H1 (cell line): Measurements from ENCODE around the gene SOX14. TPM values are rescaled to one million over a fixed set of nuclear protein-coding genes. Genes with fewer than 3 reads are reported as not detected.

ENCODE experiments used
- CTCF ChIA-PET: fragments of 300-600 bp; sonication (Branson Sonifier 250); formaldehyde crosslinking; loops from one replicate; lab custom pipeline; 2021; ENCODE audit not compliant: partially characterized antibody; lab: Charles Lee
- POLR2A ChIA-PET: fragments of 300-600 bp; sonication (Branson Sonifier 250); formaldehyde crosslinking; loops from one replicate; lab custom pipeline; 2021; ENCODE audit warnings: inconsistent platforms; ENCODE audit not compliant: partially characterized antibody; lab: Charles Lee
- DNase-seq, 2 experiments: peaks; one replicate each; pipeline versions ENCODE4 v3.0.0 to v3.0.0-alpha.2; 2010 to 2022; ENCODE audit warnings: low spot score in 2 of 2, low read depth in 1 of 2, mixed read lengths in 1 of 2
- FAIRE-seq: peaks from 2 replicates; lab custom pipeline; 2011; peaks lifted over from hg19 to GRCh38; lab: Jason Lieb, UNC
- H2AFZ ChIP-seq: 2 replicates; pipeline ENCODE4 v1.8.1; 2012; ENCODE audit warnings: low read length, inconsistent platforms
- H2AK5ac ChIP-seq: 2 replicates; pipeline ENCODE4 v1.6.1; 2013; ENCODE audit warnings: low read depth, low read length
- H2BK120ac ChIP-seq: replicated peaks from 2 replicates; pipeline ENCODE3; 2013; ENCODE audit warnings: low read depth, low read length, inconsistent platforms
- H2BK12ac ChIP-seq: 2 replicates; pipeline ENCODE4 v1.6.1; 2013; ENCODE audit warnings: low read depth, low read length
- H2BK15ac ChIP-seq: 2 replicates; pipeline ENCODE4 v1.6.1; 2013; ENCODE audit warnings: low read length
- H2BK20ac ChIP-seq: 2 replicates; pipeline ENCODE4 v1.6.1; 2013; ENCODE audit warnings: low read length
- H2BK5ac ChIP-seq: 2 replicates; pipeline ENCODE4 v1.6.1; 2013; ENCODE audit warnings: low read depth, low read length
- H3K14ac ChIP-seq: 2 replicates; pipeline ENCODE4 v1.6.1; 2013; ENCODE audit warnings: inconsistent platforms; ENCODE audit not compliant: insufficient read length
- H3K18ac ChIP-seq: 2 replicates; pipeline ENCODE4 v1.6.1; 2013; ENCODE audit warnings: low read length; ENCODE audit errors: extremely low read depth
- H3K23ac ChIP-seq: 2 replicates; pipeline ENCODE4 v1.6.1; 2013; ENCODE audit warnings: inconsistent platforms; ENCODE audit not compliant: insufficient read length
- H3K23me2 ChIP-seq: 2 replicates; pipeline ENCODE4 v1.6.1; 2013; ENCODE audit warnings: low read depth, low read length
- H3K27ac ChIP-seq: 2 replicates; pipeline ENCODE4 v1.6.1; 2011; ENCODE audit warnings: low read depth, low read length, inconsistent platforms
- H3K27me3 ChIP-seq, 4 experiments: replicated peaks in 1 of 4; 1 replicate in 1 of 4; 2 replicates in 3 of 4; pipeline versions ENCODE4 v1.6.1 to v1.8.1; 2011 to 2013; ENCODE audit warnings: low read length in 3 of 4, mild to moderate bottlenecking in 3 of 4, inconsistent platforms in 2 of 4, mixed read lengths in 2 of 4, moderate library complexity in 1 of 4; ENCODE audit not compliant: control insufficient read depth in 3 of 4, insufficient read depth in 3 of 4; ENCODE audit errors: extremely low read depth in 1 of 4
- H3K36me3 ChIP-seq, 4 experiments: 2 replicates each; pipeline versions ENCODE4 v1.6.1 to v1.8.1; 2011 to 2013; ENCODE audit warnings: mild to moderate bottlenecking in 4 of 4, low read length in 3 of 4, moderate library complexity in 2 of 4, control low read depth in 1 of 4, inconsistent platforms in 1 of 4; ENCODE audit not compliant: insufficient read depth in 4 of 4, control insufficient read depth in 2 of 4
- H3K4ac ChIP-seq: replicated peaks from 2 replicates; pipeline ENCODE3; 2013; ENCODE audit warnings: low read length, low read depth, mixed read lengths, inconsistent platforms; ENCODE audit not compliant: insufficient read length
- H3K4me1 ChIP-seq, 4 experiments: replicated peaks in 1 of 4; 1 replicate in 1 of 4; 2 replicates in 3 of 4; pipeline versions ENCODE4 v1.6.1 to v1.8.1; 2011 to 2013; ENCODE audit warnings: low read length in 3 of 4, inconsistent platforms in 2 of 4, mixed read lengths in 1 of 4; ENCODE audit not compliant: insufficient read depth in 4 of 4, control insufficient read depth in 3 of 4
- H3K4me2 ChIP-seq, 2 experiments: 2 replicates each; pipeline versions ENCODE4 v1.6.1 to v1.8.1; 2011 to 2013; ENCODE audit warnings: low read depth in 2 of 2, low read length in 2 of 2, control low read depth in 1 of 2, inconsistent platforms in 1 of 2, mild to moderate bottlenecking in 1 of 2; ENCODE audit not compliant: insufficient read depth in 1 of 2
- H3K4me3 ChIP-seq, 4 experiments: fragments of 200-600, 300-600 bp in 1 of 4; sonication (generic), shearing (Covaris generic), sonication (Bioruptor Twin) in 1 of 4; 2 replicates each; pipeline versions ENCODE4 v1.5.1 to v1.8.1; 2011 to 2016; ENCODE audit warnings: low read length in 4 of 4, low read depth in 3 of 4, control low read depth in 2 of 4, inconsistent platforms in 2 of 4, mild to moderate bottlenecking in 2 of 4, mixed read lengths in 1 of 4, moderate library complexity in 1 of 4; ENCODE audit not compliant: insufficient read depth in 2 of 4; ENCODE audit errors: extremely low read depth in 1 of 4
- H3K56ac ChIP-seq: replicated peaks from 2 replicates; pipeline ENCODE3; 2013; ENCODE audit warnings: low read depth, mild to moderate bottlenecking, mixed read lengths, low read length, inconsistent platforms; ENCODE audit not compliant: insufficient read length
- H3K79me1 ChIP-seq: 2 replicates; pipeline ENCODE4 v1.6.1; 2013; ENCODE audit warnings: low read depth, low read length, control low read depth
- H3K79me2 ChIP-seq, 2 experiments: 2 replicates each; pipeline versions ENCODE4 v1.6.1 to v1.8.1; 2012 to 2013; ENCODE audit warnings: low read length in 2 of 2, mild to moderate bottlenecking in 2 of 2, inconsistent platforms in 1 of 2; ENCODE audit not compliant: insufficient read depth in 2 of 2, control insufficient read depth in 1 of 2
- H3K9ac ChIP-seq, 4 experiments: replicated peaks in 1 of 4; 1 replicate in 1 of 4; 2 replicates in 3 of 4; pipeline versions ENCODE4 v1.6.1 to v1.8.1; 2011 to 2013; ENCODE audit warnings: low read depth in 3 of 4, low read length in 3 of 4, control low read depth in 2 of 4, mild to moderate bottlenecking in 2 of 4, moderate library complexity in 2 of 4, inconsistent platforms in 1 of 4; ENCODE audit errors: extremely low read depth in 1 of 4
- H3K9me3 ChIP-seq, 2 experiments: 2 replicates each; pipeline versions ENCODE4 v1.6.1 to v1.8.1; 2012 to 2013; ENCODE audit warnings: mild to moderate bottlenecking in 2 of 2, moderate library complexity in 2 of 2, control low read depth in 1 of 2, inconsistent platforms in 1 of 2, low read depth in 1 of 2, low read length in 1 of 2, mixed read lengths in 1 of 2; ENCODE audit not compliant: insufficient read depth in 2 of 2
- H4K20me1 ChIP-seq, 2 experiments: replicated peaks in 1 of 2; 2 replicates each; pipeline versions ENCODE3 to v1.8.1; 2011 to 2013; ENCODE audit warnings: inconsistent platforms in 2 of 2, low read length in 2 of 2, mild to moderate bottlenecking in 1 of 2; ENCODE audit not compliant: insufficient read depth in 2 of 2, control insufficient read depth in 1 of 2
- H4K5ac ChIP-seq: 2 replicates; pipeline ENCODE4 v1.6.1; 2013; ENCODE audit warnings: low read length, low read depth, mixed read lengths, inconsistent platforms; ENCODE audit not compliant: insufficient read length
- H4K8ac ChIP-seq: 2 replicates; pipeline ENCODE4 v1.8.0; 2013; ENCODE audit warnings: mild to moderate bottlenecking, moderate library complexity, low read length, inconsistent platforms; ENCODE audit not compliant: insufficient read depth; ENCODE audit errors: extremely low read depth
- H4K91ac ChIP-seq: replicated peaks from 2 replicates; pipeline ENCODE3; 2013; ENCODE audit warnings: low read length, mixed read lengths, inconsistent platforms; ENCODE audit not compliant: insufficient read length
- ASH2L ChIP-seq: fragments of 200-600, 300-600 bp; sonication (generic); IDR thresholded peaks from one replicate; pipeline ENCODE4 v1.7.1; 2017; ENCODE audit warnings: low read length
- CBX8 ChIP-seq: fragments of 300-800, 300-1000 bp; sonication (generic); IDR thresholded peaks from 2 replicates; pipeline ENCODE4 v1.7.1; 2016; ENCODE audit warnings: low read depth, low read length, borderline replicate concordance
- EZH2 ChIP-seq: fragments of 200-600 bp; sonication (generic); IDR thresholded peaks from 2 replicates; pipeline ENCODE4 v1.7.1; 2012; ENCODE audit warnings: low read depth, mild to moderate bottlenecking, moderate library complexity, low read length, inconsistent platforms; ENCODE audit not compliant: severe bottlenecking
- JUND ChIP-seq: IDR thresholded peaks from 2 replicates; pipeline ENCODE4 v1.6.1; 2011; ENCODE audit warnings: mild to moderate bottlenecking, improper control_type of control experiment, low read length
- KDM1A ChIP-seq: fragments of 200-600, 300-600 bp; sonication (generic); IDR thresholded peaks from 2 replicates; pipeline ENCODE4 v1.7.1; 2016; ENCODE audit warnings: mild to moderate bottlenecking, low read length, borderline replicate concordance
- RNF2 ChIP-seq: fragments of 200-900, 300-1000 bp; sonication (generic); IDR thresholded peaks from 2 replicates; pipeline ENCODE4 v1.7.1; 2016; ENCODE audit warnings: borderline replicate concordance, low read depth, mild to moderate bottlenecking, antibody characterized with exemption, low read length; ENCODE audit not compliant: poor library complexity, severe bottlenecking; ENCODE audit errors: missing control alignments
- SUZ12 ChIP-seq: fragments of 200-600 bp; sonication (generic); IDR thresholded peaks from 2 replicates; pipeline ENCODE4 v1.6.1; 2012; ENCODE audit warnings: mild to moderate bottlenecking, inconsistent platforms, low read length, moderate library complexity, mixed read lengths
- TBP ChIP-seq: IDR thresholded peaks from 2 replicates; pipeline ENCODE4 v1.6.1; 2011; ENCODE audit warnings: low read depth, low read length, improper control_type of control experiment
- WGBS, 2 experiments: shearing (Covaris generic) in 1 of 2; methylation state at CpG; one replicate each; pipeline versions ENCODE4 v1.1.6 to v1.1.7; 2013 to 2015; ENCODE audit warnings: low lambda C conversion rate in 2 of 2, mixed read lengths in 2 of 2, inconsistent platforms in 1 of 2, low coverage in 1 of 2, missing lambda C conversion rate in 1 of 2; ENCODE audit not compliant: insufficient replicate concordance in 2 of 2, insufficient coverage in 1 of 2, insufficient read length in 1 of 2; ENCODE audit errors: extremely low coverage in 1 of 2, missing lambda C conversion rate in 1 of 2; 5-methylcytosine and 5-hydroxymethylcytosine counted together
- polyA plus RNA-seq, 7 experiments: library from polyadenylated mRNA; depleted of rRNA in 3 of 7; stranded (reverse) in 5 of 7; unstranded in 2 of 7; fragments of >200 nt in 5 of 7; fragments of 200-250 nt in 2 of 7; gene quantifications; 1 replicate in 5 of 7; 2 replicates in 1 of 7; 4 replicates in 1 of 7; pipeline versions ENCODE4 v1.2.1 to v1.2.3, GENCODE V29; 2011 to 2013; ENCODE audit warnings: missing spikeins in 2 of 7, mixed read lengths in 2 of 7
- total RNA-seq: library from RNA; stranded (reverse); fragmentation: NEBNext Ultra II Directional; extraction: Animal tissue kit (Norgen Biotek cat#: 25700); gene quantifications from 2 replicates; pipeline ENCODE4 v1.2.1, GENCODE V29; 2021

Gene SOX14
- total and polyA plus RNA-seq, 2 of the 8 experiments (the other 6 are each of a cell fraction or from before 2014, with no cell fraction given) = 0.03 to 0.50 TPM

GRCh38 chr3:137762674-137763593 lies 1.2 kb upstream of the SOX14 start:
- Histone ChIP-seq H3K79me2 (no peaks in the 10 kb centered on the region), H2AK5ac (0 out of 2 replicates have a peak overlapping the region, but pooled peaks have one; percentile 14), H2BK5ac (no peak overlapping the region), H3K4me2 (peak overlapping the region; percentile 82), H3K27ac (no peak overlapping the region), H3K56ac (no peak overlapping the region), H4K20me1 (peaks cover 15 to 17% of the 10 kb centered on the region in 2 experiments), H2BK120ac (no peak overlapping the region), H2AFZ (no peak overlapping the region), H3K36me3 (no peaks in the 10 kb centered on the region; a peak in 1 of 8 replicates), H2BK20ac (no peak overlapping the region), H3K23me2 (peaks cover 19% of the 10 kb centered on the region; the same call in 1 of the 2 replicates), H3K79me1 (no peaks in the 10 kb centered on the region), H3K18ac (no peak overlapping the region), H3K4me1 (peaks cover 7 to 61% (median 47%) of the 10 kb centered on the region in 4 experiments), H3K4ac (no peak overlapping the region), H2BK15ac (no peak overlapping the region), H3K4me3 (peak overlapping the region in 2 of 4 experiments; percentile 1 to 55; a peak in 3 of 8 replicates), H4K91ac (no peak overlapping the region), H2BK12ac (no peak overlapping the region; the same call in 1 of the 2 replicates), H3K23ac (no peak overlapping the region), H3K9me3 (no peaks in the 10 kb centered on the region), H4K5ac (no peak overlapping the region), H3K9ac (no peak overlapping the region), H4K8ac (no peak overlapping the region), H3K27me3 (peaks cover 72 to 96% (median 89%) of the 10 kb centered on the region in 4 experiments), H3K14ac (no peak overlapping the region)
- TF ChIP-seq SUZ12 = peak; percentile 2; the same call in 1 of the 2 replicates
- peak; percentile 4 for TF ChIP-seq ASH2L
- TF ChIP-seq KDM1A = peak; percentile 75; the same call in 1 of the 2 replicates
- peak; percentile 36 for TF ChIP-seq EZH2
- TF ChIP-seq JUND = no peak
- TF ChIP-seq CBX8 = peak; percentile 51
- TF ChIP-seq TBP = no peak
- peak; percentile 93 for TF ChIP-seq RNF2
- DNase-seq (no peak), FAIRE-seq (no peak)
- WGBS, 2 experiments = 9% methylated on average over 32 of the region's 34 CpGs; no CpG with 5 or more reads in 1 of the 2 experiments
- ChIA-PET CTCF (interaction anchor here (4.0 kb wide), 1 partner anchor 53 kb away, joined by 14 read pairs; no protein-coding TSS in a partner anchor), POLR2A (interaction anchor here (0.5 to 0.8 kb wide), 3 partner anchors 8 to 52 kb away, joined by 3 to 4 read pairs (median 3); no protein-coding TSS in a partner anchor)
